PC-9 (cell line): Measurements from ENCODE around the gene OSBPL3. TPM values are rescaled to one million over a fixed set of nuclear protein-coding genes. Genes with fewer than 3 reads are reported as not detected.

Experiments used
- BruUV-seq: library from RNA; stranded (reverse); fragments of 400-500 nt; replicated peaks from 2 replicates; lab custom pipeline; 2021; lab: Mats Ljungman, UMichigan
- CTCF ChIA-PET: fragments of 300-600 bp; sonication (Branson Sonifier 250); formaldehyde crosslinking; loops from one replicate; lab custom pipeline; 2022; ENCODE audit warnings: antibody characterized with exemption; lab: Charles Lee
- POLR2A ChIA-PET: fragments of 300-600 bp; sonication (Branson Sonifier 250); formaldehyde crosslinking; loops from one replicate; lab custom pipeline; 2022; ENCODE audit warnings: antibody characterized with exemption; ENCODE audit not compliant: unreplicated experiment; lab: Charles Lee
- DNase-seq, 2 experiments: peaks; one replicate each; pipeline versions ENCODE4 v3.0.0 to v3.0.0-alpha.2; 2015 to 2022; ENCODE audit warnings: mixed read lengths in 1 of 2
- H2AFZ ChIP-seq: fragments of 200-600 bp; sonication (generic); 2 replicates; pipeline ENCODE4 v1.8.1; 2017; ENCODE audit warnings: antibody characterized with exemption
- H3F3A ChIP-seq: fragments of 200-600 bp; sonication (generic); 2 replicates; pipeline ENCODE4 v1.8.1; 2017; ENCODE audit warnings: antibody characterized with exemption, mild to moderate bottlenecking, low read depth; ENCODE audit not compliant: insufficient read depth
- H3K27ac ChIP-seq: fragments of 200-600 bp; sonication (generic); 2 replicates; pipeline ENCODE4 v1.6.1; 2016; ENCODE audit warnings: mixed run types
- H3K27me3 ChIP-seq: fragments of 200-600 bp; sonication (generic); 2 replicates; pipeline ENCODE4 v1.6.1; 2016; ENCODE audit warnings: low read depth, mixed run types; ENCODE audit not compliant: insufficient read depth
- H3K36me3 ChIP-seq: fragments of 200-600 bp; sonication (generic); 2 replicates; pipeline ENCODE4 v1.6.1; 2016; ENCODE audit warnings: low read depth, mixed run types
- H3K4me1 ChIP-seq: fragments of 200-600 bp; sonication (generic); replicated peaks from 2 replicates; pipeline ENCODE4 v1.6.1; 2016; ENCODE audit warnings: mixed run types; ENCODE audit not compliant: insufficient read depth
- H3K4me2 ChIP-seq: fragments of 200-600 bp; sonication (generic); 2 replicates; pipeline ENCODE4 v1.6.1; 2017; ENCODE audit warnings: mixed run types
- H3K4me3 ChIP-seq: fragments of 200-600 bp; sonication (generic); 2 replicates; pipeline ENCODE4 v1.6.1; 2016; ENCODE audit warnings: mixed run types
- H3K79me2 ChIP-seq: fragments of 200-600 bp; sonication (generic); 2 replicates; pipeline ENCODE4 v1.6.1; 2017; ENCODE audit warnings: low read depth, mixed run types
- H3K9me2 ChIP-seq: fragments of 200-600 bp; sonication (generic); 2 replicates; pipeline ENCODE4 v1.8.1; 2017; ENCODE audit warnings: mild to moderate bottlenecking; ENCODE audit not compliant: insufficient read depth
- H3K9me3 ChIP-seq: fragments of 200-600 bp; sonication (generic); 2 replicates; pipeline ENCODE4 v1.8.1; 2016; ENCODE audit warnings: low read depth; ENCODE audit not compliant: insufficient read depth
- H4K20me1 ChIP-seq: fragments of 200-600 bp; sonication (generic); 2 replicates; pipeline ENCODE4 v1.8.1; 2017; ENCODE audit not compliant: insufficient read depth
- CTCF ChIP-seq: fragments of 200-600 bp; sonication (generic); conservative IDR thresholded peaks from 2 replicates; pipeline ENCODE4 v1.6.1; 2017; ENCODE audit warnings: mixed run types, antibody characterized with exemption, mild to moderate bottlenecking, moderate library complexity
- EZH2 ChIP-seq: fragments of 200-600 bp; sonication (generic); IDR thresholded peaks from 2 replicates; pipeline ENCODE4 v1.8.0; 2017; ENCODE audit warnings: antibody characterized with exemption, low read depth
- intact Hi-C: fragments of 100-400 bp; cut with micrococcal nuclease; formaldehyde crosslinking; loops from one replicate; pipeline ENCODE4 v1.10.0; 2022; ENCODE audit not compliant: unreplicated experiment
- total RNA-seq: library from RNA; stranded (reverse); gene quantifications from 2 replicates; pipeline ENCODE4 v1.2.3, GENCODE V29; 2021

The OSBPL3 gene
- total RNA-seq, 1 experiment from 2014 or later: 87.6 TPM

DNA sequence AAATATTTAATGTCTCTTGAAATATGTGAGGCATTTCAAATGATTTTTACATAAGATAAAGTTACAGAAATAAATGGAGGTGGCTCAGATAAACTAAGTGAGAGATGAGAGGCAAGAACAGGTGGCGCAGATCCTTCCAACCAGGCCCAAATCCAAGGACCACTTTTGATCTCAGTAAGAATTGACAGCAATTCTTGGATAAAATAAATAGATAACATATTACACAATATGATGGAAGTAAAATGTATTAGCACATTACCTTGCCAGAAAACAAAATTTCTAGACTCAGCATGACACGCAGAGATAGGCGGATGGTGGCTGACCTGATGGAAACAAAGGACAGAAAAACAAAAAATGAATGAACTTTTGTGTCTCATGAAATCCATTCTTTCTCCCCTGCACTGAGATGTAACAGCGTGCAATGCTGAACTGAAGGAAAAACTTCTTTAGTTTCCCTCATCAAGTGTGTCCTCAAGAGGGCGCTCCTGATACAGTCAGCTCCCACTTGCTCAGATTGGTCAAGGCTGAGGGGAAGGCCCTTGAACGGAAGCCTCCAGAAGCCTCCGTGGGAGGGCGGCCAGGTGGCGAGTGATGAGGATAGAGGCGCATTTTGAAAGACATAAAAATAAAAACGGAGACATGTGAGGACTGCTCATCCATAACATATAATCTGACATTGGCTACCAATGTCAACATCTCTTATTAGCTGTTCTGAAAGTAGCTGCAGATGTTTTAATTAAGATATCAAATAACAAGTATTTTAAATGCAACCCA is 159.9 kb downstream of the OSBPL3 start:
- Histone ChIP-seq H3F3A (peaks cover 46% of the 10 kb centered on the region), H4K20me1 (no peaks in the 10 kb centered on the region), H3K9me2 (no peaks in the 10 kb centered on the region), H3K79me2 (0 out of 2 replicates have a peak, but pooled peaks cover 5% of the 10 kb centered on the region), H3K4me1 (peaks cover 47% of the 10 kb centered on the region), H3K27ac (peak overlapping the region; percentile 97), H3K4me3 (peak overlapping the region; percentile 22; the same call in 1 of the 2 replicates), H3K9me3 (no peaks in the 10 kb centered on the region), H3K4me2 (peak overlapping the region; percentile 73), H3K36me3 (no peaks in the 10 kb centered on the region; the same call in none of the 2 replicates), H3K27me3 (no peaks in the 10 kb centered on the region), H2AFZ (no peak overlapping the region)
- DNase-seq: peak; percentile 77 to 81
- peak; percentile 99 for TF ChIP-seq CTCF
- TF ChIP-seq EZH2: no peak
- POLR2A ChIA-PET: interaction anchor here (0.6 to 1.5 kb wide), 3 partner anchors 159 to 273 kb away, joined by 3 to 4 read pairs (median 4); no protein-coding TSS in a partner anchor
- intact Hi-C loops: loop anchor here (1.0 to 2.0 kb wide), 3 partner anchors 151 to 273 kb away; no protein-coding TSS in a partner anchor
- BruUV-seq: no TSS peak
- CTCF ChIA-PET: interaction anchor here (0.6 to 2.8 kb wide), 8 partner anchors 8 to 744 kb away, joined by 3 to 15 read pairs (median 6); no protein-coding TSS in a partner anchor

GRCh38 chr7:24817339-24817738 is 162.6 kb downstream of the OSBPL3 start:
- intact Hi-C loops: no loop called here
- BruUV-seq: no TSS peak
- CTCF ChIA-PET: no interaction called here
- no peak overlapping the region for H2AFZ ChIP-seq
- no peaks in the 10 kb centered on the region for H3K9me2 ChIP-seq
- H3K4me3 ChIP-seq: no peak overlapping the region
- H3F3A ChIP-seq: peaks cover 32% of the 10 kb centered on the region
- POLR2A ChIA-PET: no interaction called here
- no peaks in the 10 kb centered on the region; the same call in 1 of the 2 replicates for H3K36me3 ChIP-seq
- no peaks in the 10 kb centered on the region for H3K27me3 ChIP-seq
- H4K20me1 ChIP-seq: no peaks in the 10 kb centered on the region
- no peak overlapping the region for H3K4me2 ChIP-seq
- DNase-seq: no peak
- H3K4me1 ChIP-seq: peaks cover 30% of the 10 kb centered on the region
- no peak for TF ChIP-seq EZH2
- no peak for TF ChIP-seq CTCF
- no peaks in the 10 kb centered on the region for H3K79me2 ChIP-seq
- no peak overlapping the region for H3K27ac ChIP-seq
- H3K9me3 ChIP-seq: no peaks in the 10 kb centered on the region

DNA sequence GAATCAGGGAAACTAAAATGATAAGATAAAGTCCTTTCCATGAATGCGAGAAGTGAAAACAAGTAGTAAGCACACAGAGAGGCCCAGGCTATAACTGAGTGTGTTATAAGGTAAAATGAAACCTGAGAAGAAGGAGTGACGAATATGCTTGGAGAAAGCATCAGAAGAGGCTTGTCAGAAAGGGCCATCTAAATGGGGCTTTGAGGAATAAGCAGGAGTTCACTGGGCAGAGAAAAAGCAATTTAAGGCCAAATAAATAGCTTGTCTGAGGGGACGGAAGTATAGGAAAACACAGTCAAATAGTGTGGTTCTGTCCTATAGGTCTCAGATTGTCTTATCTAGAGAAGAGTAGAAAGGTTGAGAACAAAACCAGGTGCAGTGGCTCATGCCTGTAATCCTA is 163.1 kb downstream of the OSBPL3 start:
- H3K79me2 ChIP-seq: no peaks in the 10 kb centered on the region
- ChIA-PET POLR2A (no interaction called here), CTCF (interaction anchor here (1.6 kb wide), 1 partner anchor 281 kb away, joined by 7 read pairs; no protein-coding TSS in a partner anchor)
- no peaks in the 10 kb centered on the region for H4K20me1 ChIP-seq
- no peaks in the 10 kb centered on the region for H3K9me2 ChIP-seq
- no peak for TF ChIP-seq CTCF
- no peak for TF ChIP-seq EZH2
- H3K36me3 ChIP-seq: no peaks in the 10 kb centered on the region; the same call in 1 of the 2 replicates
- no TSS peak for BruUV-seq
- no peak overlapping the region for H2AFZ ChIP-seq
- no peaks in the 10 kb centered on the region for H3K27me3 ChIP-seq
- H3K4me1 ChIP-seq: peaks cover 25% of the 10 kb centered on the region
- peaks cover 27% of the 10 kb centered on the region for H3F3A ChIP-seq
- intact Hi-C loops: no loop called here
- H3K4me2 ChIP-seq: no peak overlapping the region
- H3K4me3 ChIP-seq: no peak overlapping the region
- no peak overlapping the region for H3K27ac ChIP-seq
- no peak for DNase-seq
- H3K9me3 ChIP-seq: no peaks in the 10 kb centered on the region
